GM12878 (cell line): ENCODE results near the gene TMEM217. TPM values are rescaled to one million over a fixed set of nuclear protein-coding genes. Genes with fewer than 3 reads are reported as not detected.

Source experiments
- ATAC-seq: fragments of 200-7000 bp; cut with Tn5 transposase; 3 replicates; pipeline ENCODE4 v1.9.1; 2020; ENCODE audit warnings: mild to moderate bottlenecking, moderate library complexity
- BruUV-seq: library from RNA; stranded (reverse); fragments of 400-500 nt; replicated peaks from 2 replicates; lab custom pipeline; 2021; lab: Mats Ljungman, UMichigan
- CTCF ChIA-PET: fragments of 300-600 bp; sonication (Branson Sonifier 250); formaldehyde crosslinking; extraction: SDS; loops from one replicate; lab custom pipeline; 2021; ENCODE audit warnings: inconsistent platforms; lab: Yijun Ruan, JAX
- POLR2A ChIA-PET: fragments of 350-600 bp; formaldehyde crosslinking; extraction: SDS; loops from one replicate; lab custom pipeline; 2021; ENCODE audit warnings: inconsistent platforms; lab: Charles Lee
- RAD21 ChIA-PET: fragments of 300-600 bp; sonication (Branson Sonifier 250); formaldehyde crosslinking; loops from one replicate; lab custom pipeline; 2023; ENCODE audit warnings: antibody characterized with exemption; ENCODE audit not compliant: unreplicated experiment; lab: Charles Lee
- SMC1A ChIA-PET: fragments of 300-600 bp; sonication (Branson Sonifier 250); formaldehyde crosslinking; loops from one replicate; lab custom pipeline; 2023; ENCODE audit not compliant: unreplicated experiment, uncharacterized antibody; lab: Charles Lee
- DNase-seq: peaks from one replicate; pipeline ENCODE4 v3.0.0-alpha.2; 2011; ENCODE audit warnings: low read depth, low spot score
- FAIRE-seq: peaks from 3 replicates; lab custom pipeline; 2011; peaks lifted over from hg19 to GRCh38; lab: Jason Lieb, UNC
- H2AFZ ChIP-seq: 2 replicates; pipeline ENCODE4 v1.6.0; 2011; ENCODE audit warnings: low read depth, low read length, control low read depth; ENCODE audit not compliant: control insufficient read depth
- H3K27ac ChIP-seq: 2 replicates; pipeline ENCODE4 v1.5.1; 2011; ENCODE audit warnings: control low read depth; ENCODE audit not compliant: control insufficient read depth, insufficient read depth
- H3K27me3 ChIP-seq, 2 experiments: replicated peaks in 1 of 2; 2 replicates each; pipeline versions ENCODE4 v1.6.0 to v1.6.1; 2011; ENCODE audit warnings: low read length in 1 of 2; ENCODE audit not compliant: control insufficient read depth in 2 of 2, insufficient read depth in 2 of 2
- H3K36me3 ChIP-seq, 2 experiments: 2 replicates each; pipeline ENCODE4 v1.5.1; 2011; ENCODE audit warnings: low read length in 1 of 2; ENCODE audit not compliant: control insufficient read depth in 2 of 2, insufficient read depth in 2 of 2
- H3K4me1 ChIP-seq: 2 replicates; pipeline ENCODE4 v1.6.1; 2011; ENCODE audit warnings: mild to moderate bottlenecking, low read length, moderate library complexity, mixed read lengths; ENCODE audit not compliant: control insufficient read depth, insufficient read depth
- H3K4me2 ChIP-seq: 2 replicates; pipeline ENCODE4 v1.6.0; 2011; ENCODE audit warnings: control low read depth; ENCODE audit not compliant: control insufficient read depth, insufficient read depth
- H3K4me3 ChIP-seq: fragments of 200-600 bp; sonication (generic); 2 replicates; pipeline ENCODE4 v1.5.1; 2016
- H3K79me2 ChIP-seq: 2 replicates; pipeline ENCODE4 v1.6.0; 2011; ENCODE audit warnings: low read length; ENCODE audit not compliant: control insufficient read depth, insufficient read depth
- H3K9ac ChIP-seq: 2 replicates; pipeline ENCODE4 v1.8.0; 2011; ENCODE audit warnings: low read length, control low read depth, mixed read lengths; ENCODE audit not compliant: control insufficient read depth, insufficient read depth
- H3K9me3 ChIP-seq: replicated peaks from 3 replicates; pipeline ENCODE4 v1.5.1; 2011; ENCODE audit warnings: mild to moderate bottlenecking, low read length; ENCODE audit not compliant: control insufficient read depth, insufficient read depth
- H4K20me1 ChIP-seq: 2 replicates; pipeline ENCODE4 v1.6.0; 2011; ENCODE audit not compliant: control insufficient read depth, insufficient read depth
- ASH2L ChIP-seq: fragments of 300-600, 200-600 bp; sonication (generic); IDR thresholded peaks from 2 replicates; pipeline ENCODE4 v1.6.1; 2017; ENCODE audit warnings: low read depth, mild to moderate bottlenecking, borderline replicate concordance
- BRCA1 ChIP-seq: IDR thresholded peaks from 2 replicates; pipeline ENCODE4 v1.6.1; 2011; ENCODE audit warnings: low read depth, low read length, improper control_type of control experiment
- CREM ChIP-seq: IDR thresholded peaks from 2 replicates; pipeline ENCODE4 v1.6.1; 2014; ENCODE audit warnings: antibody characterized with exemption, low read depth
- E2F8 ChIP-seq: fragments of 450-650 bp; IDR thresholded peaks from 2 replicates; pipeline ENCODE4 v1.6.1; 2018; ENCODE audit warnings: mild to moderate bottlenecking, low read depth, moderate library complexity; ENCODE audit not compliant: partially characterized antibody
- ETV6 ChIP-seq, 2 experiments: fragments of 450-650 bp in 1 of 2; IDR thresholded peaks in 1 of 2; conservative IDR thresholded peaks in 1 of 2; 2 replicates each; pipeline ENCODE4 v1.6.1; 2014; ENCODE audit warnings: antibody characterized with exemption in 1 of 2, borderline replicate concordance in 1 of 2, low read depth in 1 of 2, mild to moderate bottlenecking in 1 of 2, moderate library complexity in 1 of 2
- FOXK2 ChIP-seq: fragments of 450-650 bp; IDR thresholded peaks from 2 replicates; pipeline ENCODE4 v1.6.1; 2017; ENCODE audit warnings: mild to moderate bottlenecking, moderate library complexity
- GABPA ChIP-seq: IDR thresholded peaks from 2 replicates; pipeline ENCODE4 v1.6.1; 2014; ENCODE audit warnings: antibody characterized with exemption, low read depth, mild to moderate bottlenecking, inconsistent platforms
- IRF5 ChIP-seq: fragments of 450-650 bp; IDR thresholded peaks from 2 replicates; pipeline ENCODE4 v1.6.1; 2017; ENCODE audit warnings: borderline replicate concordance
- MEF2B ChIP-seq: fragments of 450-650 bp; IDR thresholded peaks from 2 replicates; pipeline ENCODE4 v1.6.1; 2018; ENCODE audit warnings: mild to moderate bottlenecking, moderate library complexity; ENCODE audit not compliant: partially characterized antibody, poor library complexity, severe bottlenecking
- NR2C1 ChIP-seq: fragments of 450-650 bp; IDR thresholded peaks from 2 replicates; pipeline ENCODE4 v1.6.1; 2017; ENCODE audit warnings: antibody characterized with exemption, mild to moderate bottlenecking, moderate library complexity
- PKNOX1 ChIP-seq: fragments of 450-650 bp; IDR thresholded peaks from 2 replicates; pipeline ENCODE4 v1.6.1; 2016; ENCODE audit warnings: mild to moderate bottlenecking
- SIX5 ChIP-seq: IDR thresholded peaks from 2 replicates; pipeline ENCODE4 v1.6.1; 2011; ENCODE audit warnings: mild to moderate bottlenecking, low read depth, low read length, moderate library complexity; ENCODE audit not compliant: severe bottlenecking
- ZNF592 ChIP-seq: fragments of 450-650 bp; IDR thresholded peaks from 2 replicates; pipeline ENCODE4 v1.6.1; 2017; ENCODE audit warnings: mild to moderate bottlenecking, moderate library complexity
- WGBS: methylation state at CpG from one replicate; pipeline ENCODE4 v1.1.6; 2016; ENCODE audit warnings: low lambda C conversion rate; ENCODE audit not compliant: insufficient replicate concordance, insufficient coverage; ENCODE audit errors: missing lambda C conversion rate; 5-methylcytosine and 5-hydroxymethylcytosine counted together
- in situ Hi-C: fragments of 300-500 bp; cut with MboI; formaldehyde crosslinking; loops from 9 replicates; pipeline ENCODE4 v1.14.3; 2018; ENCODE audit warnings: mixed read lengths
- intact Hi-C: fragments of 100-400 bp; cut with micrococcal nuclease; formaldehyde crosslinking; loops from one replicate; pipeline ENCODE4 v1.14.2; 2022; ENCODE audit not compliant: unreplicated experiment
- polyA plus RNA-seq, 11 experiments: library from polyadenylated mRNA; depleted of rRNA in 4 of 11; unstranded in 6 of 11; stranded (reverse) in 5 of 11; fragments of >200 nt; fragmentation: Nextera tagmentation in 4 of 11; fragmentation: Illumina TruSeq in 1 of 11; extraction: Ambion mirVana in 4 of 11; extraction: Trizol in 1 of 11; gene quantifications; 1 replicate in 1 of 11; 2 replicates in 10 of 11; pipeline versions ENCODE4 v1.2.1 to v1.2.3, GENCODE V29; 2011 to 2016; ENCODE audit warnings: inconsistent platforms in 2 of 11, missing spikeins in 2 of 11, low read depth in 1 of 11
- total RNA-seq, 4 experiments: library from RNA; depleted of rRNA in 3 of 4; stranded (reverse); fragments of >200 nt in 3 of 4; fragmentation: Illumina TruSeq in 1 of 4; extraction: Trizol in 1 of 4; gene quantifications; 2 replicates each; pipeline versions ENCODE4 v1.2.1 to v1.2.3, GENCODE V29; 2013 to 2021

Gene TMEM217
- total and polyA plus RNA-seq, 10 of the 15 experiments (the other 5 are each of a cell fraction or from before 2014, with no cell fraction given), result 1.3 to 4.5 (median 2.3) TPM

GRCh38 chr6:37218511-37218910 is 39.4 kb downstream of the TMEM217 start:
- no peaks in the 10 kb centered on the region for H3K9me3 ChIP-seq
- POLR2A ChIA-PET, result no interaction called here
- FAIRE-seq, result no peak
- no peaks in the 10 kb centered on the region for H3K79me2 ChIP-seq
- H3K27ac ChIP-seq, result no peak overlapping the region
- no peak overlapping the region for H2AFZ ChIP-seq
- H3K4me1 ChIP-seq, result peaks cover 11% of the 10 kb centered on the region
- DNase-seq, result no peak
- H3K9ac ChIP-seq, result no peak overlapping the region
- WGBS, result 63% methylated on average over 8 of the region's 8 CpGs
- CTCF ChIA-PET, result interaction anchor here (1.3 to 2.5 kb wide), 2 partner anchors 96 to 201 kb away, joined by 6 to 8 read pairs; no protein-coding TSS in a partner anchor
- RAD21 ChIA-PET, result no interaction called here
- no peak overlapping the region for H3K4me2 ChIP-seq
- no TSS peak for BruUV-seq
- intact Hi-C loops, result no loop called here
- SMC1A ChIA-PET, result no interaction called here
- no peak for ATAC-seq
- H3K36me3 ChIP-seq, result no peaks in the 10 kb centered on the region
- in situ Hi-C loops, result no loop called here
- no peak overlapping the region for H3K4me3 ChIP-seq
- H3K27me3 ChIP-seq, result no peaks in the 10 kb centered on the region
- H4K20me1 ChIP-seq, result no peaks in the 10 kb centered on the region
- TF ChIP-seq ZNF592 (no peak), IRF5 (no peak), FOXK2 (no peak), GABPA (no peak), BRCA1 (no peak), MEF2B (no peak), ETV6 (conservative IDR thresholded peaks at IDR 0.05 in 1 of 2, IDR thresholded peaks at IDR 0.05 in 1 of 2; ENCODE audit: borderline replicate concordance in 1 of 2, low read depth in 1 of 2) (no peak), E2F8 (no peak), ASH2L (no peak), SIX5 (no peak), PKNOX1 (no peak), NR2C1 (no peak), CREM (no peak)
